Endothelial cell (in vitro differentiated cells): ENCODE measurements around the gene METRN. TPM values are rescaled to one million over a fixed set of nuclear protein-coding genes. Genes with fewer than 3 reads are reported as not detected.

Experiments used
- DNase-seq: peaks from one replicate; pipeline ENCODE4 v3.0.0; 2021; ENCODE audit warnings: low spot score
- H3K27ac Mint-ChIP-seq: one replicate; pipeline ENCODE4 v1.8.0; 2021; ENCODE audit warnings: mixed read lengths, inconsistent platforms; ENCODE audit not compliant: unreplicated experiment
- H3K27me3 Mint-ChIP-seq: one replicate; pipeline ENCODE4 v1.8.0; 2021; ENCODE audit warnings: mild to moderate bottlenecking, moderate library complexity, mixed read lengths, inconsistent platforms; ENCODE audit not compliant: unreplicated experiment
- H3K36me3 Mint-ChIP-seq: one replicate; pipeline ENCODE4 v1.8.0; 2021; ENCODE audit warnings: mild to moderate bottlenecking, low read depth, mixed read lengths, inconsistent platforms; ENCODE audit not compliant: unreplicated experiment
- H3K4me1 Mint-ChIP-seq: one replicate; pipeline ENCODE4 v1.8.0; 2021; ENCODE audit warnings: mild to moderate bottlenecking, mixed read lengths, inconsistent platforms; ENCODE audit not compliant: unreplicated experiment
- H3K4me3 Mint-ChIP-seq: one replicate; pipeline ENCODE4 v1.8.0; 2021; ENCODE audit warnings: mild to moderate bottlenecking, mixed read lengths, inconsistent platforms; ENCODE audit not compliant: unreplicated experiment
- H3K9me3 Mint-ChIP-seq: one replicate; pipeline ENCODE4 v1.8.0; 2021; ENCODE audit warnings: mixed read lengths, inconsistent platforms; ENCODE audit not compliant: unreplicated experiment
- CTCF ChIP-seq: fragments of 200-600 bp; sonication (generic); IDR thresholded peaks from one replicate; pipeline ENCODE4 v1.5.0; 2021; ENCODE audit warnings: antibody characterized with exemption; ENCODE audit not compliant: unreplicated experiment
- total RNA-seq: library from RNA; stranded (reverse); fragmentation: NEBNext Ultra II Directional; extraction: Animal tissue kit (Norgen Biotek cat#: 25700); gene quantifications from one replicate; pipeline ENCODE4 v1.2.1, GENCODE V29; 2021; ENCODE audit not compliant: unreplicated experiment

Gene METRN
- total RNA-seq, 1 donor from 2014 or later, result 11.2 TPM

GRCh38 chr16:704552-705380 is 10.2 kb upstream of the METRN start:
- no peaks in the 10 kb centered on the region for H3K4me1 Mint-ChIP-seq
- no peaks in the 10 kb centered on the region for H3K9me3 Mint-ChIP-seq
- no peaks in the 10 kb centered on the region for H3K36me3 Mint-ChIP-seq
- H3K4me3 Mint-ChIP-seq, result no peak overlapping the region
- no peak for TF ChIP-seq CTCF
- H3K27me3 Mint-ChIP-seq, result peaks cover 28% of the 10 kb centered on the region
- no peak overlapping the region for H3K27ac Mint-ChIP-seq
- DNase-seq, result no peak

GRCh38 chr16:705431-706188 is 9.3 kb upstream of the METRN start, which contains the start of gene FBXL16:
FBXL16 (minus strand) TSS chr16:705801; CDS start chr16:697405, 8,396 bp downstream.
- Mint-ChIP-seq H3K9me3 (no peaks in the 10 kb centered on the region), H3K4me1 (no peaks in the 10 kb centered on the region), H3K27me3 (peaks cover 30% of the 10 kb centered on the region), H3K36me3 (no peaks in the 10 kb centered on the region), H3K4me3 (no peak within 1 kb of the TSS), H3K27ac (no peak within 1 kb of the TSS)
- no peak for TF ChIP-seq CTCF
- no peak for DNase-seq

- no peak for DNase-seq
- Mint-ChIP-seq H3K9me3 (no peaks in the 10 kb centered on the region), H3K4me3 (no peak overlapping the region)
Measured at GRCh38 chr16:706189-707061, 8.5 kb upstream of the METRN start.

GRCh38 chr16:707062-707538 is 7.8 kb upstream of the METRN start:
- Mint-ChIP-seq H3K9me3 (no peaks in the 10 kb centered on the region), H3K4me1 (no peaks in the 10 kb centered on the region), H3K27me3 (peaks cover 25% of the 10 kb centered on the region), H3K36me3 (no peaks in the 10 kb centered on the region), H3K4me3 (no peak overlapping the region), H3K27ac (no peak overlapping the region)
- no peak for DNase-seq
- TF ChIP-seq CTCF, result no peak

More at GRCh38 chr16:706189-707061, 8.5 kb upstream of the METRN start:
- Mint-ChIP-seq H3K36me3 (no peaks in the 10 kb centered on the region), H3K4me1 (no peaks in the 10 kb centered on the region), H3K27ac (no peak overlapping the region), H3K27me3 (peaks cover 28% of the 10 kb centered on the region)
- no peak for TF ChIP-seq CTCF
